Measurements from ENCODE around the gene TRIM66.

GRCh38 chr11:8642196-8642841 lies 40.1 kb downstream of the TRIM66 start:
- TF ChIP-seq USF2 (IDR thresholded peaks at IDR 0.05; ENCODE audit: borderline replicate concordance, low read depth, low read length) (no peak), SMARCA5 (IDR thresholded peaks at IDR 0.05) (no peak), POLR2AphosphoS5 (IDR thresholded peaks at IDR 0.05; ENCODE audit: low read length) (no peak)

Measured in GM12878 (cell line).